GM10847 (cell line): ENCODE results near the gene FGFR2.

Source experiments
- POLR2A ChIP-seq: IDR thresholded peaks from 2 replicates; pipeline ENCODE4 v1.6.1; 2011; ENCODE audit not compliant: insufficient read length; ENCODE audit errors: extremely low read depth

FGFR2 gene

DNA sequence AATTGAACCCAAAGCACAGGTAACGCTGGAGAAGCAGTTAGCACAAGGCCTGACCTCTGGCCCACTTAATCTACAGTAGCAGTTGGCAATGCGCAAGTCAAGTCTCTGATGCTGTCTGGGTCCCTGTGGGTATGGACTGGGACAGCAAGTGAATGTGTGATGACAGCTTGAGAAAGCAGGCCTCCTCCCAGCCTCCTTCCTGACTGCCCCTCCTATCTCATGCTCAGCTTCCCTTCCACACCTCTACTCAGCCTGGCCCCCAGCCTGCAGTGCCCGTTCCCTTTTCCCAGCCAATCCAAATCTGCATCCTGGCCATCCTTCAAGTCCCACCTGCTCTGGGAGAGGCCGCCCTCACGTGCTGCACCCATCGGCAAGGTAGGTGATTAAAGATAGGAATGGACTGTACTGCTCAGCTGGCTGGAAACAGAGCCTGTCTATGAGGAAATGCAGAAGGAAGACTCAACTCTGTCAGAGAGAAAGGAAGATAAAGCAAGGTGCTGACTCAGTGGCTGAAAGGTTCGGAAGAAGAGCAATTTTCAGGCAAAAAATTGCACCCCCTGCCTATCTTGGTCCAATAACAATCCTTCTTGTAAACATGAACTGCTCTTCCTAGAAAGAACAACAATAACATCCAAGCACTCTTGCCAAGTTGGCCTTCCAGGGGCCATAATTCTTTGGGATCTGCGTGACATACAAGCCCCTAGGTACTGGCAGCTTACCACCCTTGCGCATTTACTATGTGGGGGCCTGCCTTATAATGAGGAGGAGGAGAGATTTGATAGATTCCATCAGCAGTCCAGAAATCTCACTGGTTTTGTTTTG is 16.6 kb upstream of the FGFR2 start:
- TF ChIP-seq POLR2A = no peak

DNA sequence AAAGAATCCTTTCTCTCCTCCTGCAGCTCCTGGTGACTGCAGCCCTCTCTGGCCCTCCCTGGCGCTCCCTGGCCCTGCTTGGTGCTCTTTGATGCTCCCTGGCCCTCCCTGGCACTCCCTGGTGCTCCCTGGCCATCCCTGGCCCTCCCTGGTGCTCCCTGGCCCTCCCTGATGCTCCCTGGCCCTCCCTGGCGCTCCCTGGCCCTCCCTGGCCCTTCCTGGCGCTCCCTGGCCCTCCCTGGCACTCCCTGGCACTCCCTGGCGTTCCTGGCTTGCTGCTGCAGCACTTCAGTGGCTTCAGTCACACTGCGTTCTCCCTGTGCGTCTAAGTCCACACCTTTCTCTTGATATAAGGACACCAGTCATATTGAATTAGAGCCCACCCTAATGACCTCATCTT is 15.2 kb upstream of the FGFR2 start:
- no peak for TF ChIP-seq POLR2A

DNA sequence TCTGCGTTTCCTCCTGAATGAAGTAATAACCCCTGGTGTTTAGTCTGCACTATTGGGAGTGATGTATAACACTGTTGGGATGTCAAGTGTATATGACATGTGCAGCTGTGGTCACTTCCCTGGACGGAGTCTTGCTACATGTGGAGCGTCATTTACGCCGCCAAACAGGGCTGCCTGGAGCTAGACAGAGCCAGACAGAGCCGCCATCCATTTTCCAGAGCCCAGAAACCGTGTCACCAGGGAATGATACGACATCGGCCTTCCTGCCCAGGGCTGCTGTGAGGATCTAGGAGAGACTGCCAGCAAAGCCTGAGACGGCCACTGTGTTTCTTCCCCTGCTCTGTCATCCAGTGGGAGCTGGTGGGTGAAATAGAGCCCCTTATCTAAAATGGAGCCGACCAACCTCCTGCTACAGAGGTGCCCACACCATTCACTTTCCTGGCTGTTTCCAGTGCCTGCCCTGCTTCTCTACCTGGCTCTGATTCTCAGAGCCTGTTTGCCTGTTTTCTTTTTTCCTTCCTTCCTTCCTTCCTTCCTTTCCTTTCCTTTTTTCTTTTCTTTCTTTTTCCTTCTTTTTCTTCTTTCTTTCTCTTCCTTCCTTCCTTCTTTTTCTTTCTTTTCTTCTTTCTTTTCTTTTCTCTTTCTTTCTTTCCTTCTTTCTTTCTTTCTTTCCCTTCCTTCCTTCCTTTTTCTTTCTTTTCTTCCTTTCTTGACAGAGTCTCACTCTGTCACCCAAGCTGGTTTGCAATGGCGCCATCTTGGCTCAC is 13.3 kb upstream of the FGFR2 start:
- TF ChIP-seq POLR2A = no peak

DNA sequence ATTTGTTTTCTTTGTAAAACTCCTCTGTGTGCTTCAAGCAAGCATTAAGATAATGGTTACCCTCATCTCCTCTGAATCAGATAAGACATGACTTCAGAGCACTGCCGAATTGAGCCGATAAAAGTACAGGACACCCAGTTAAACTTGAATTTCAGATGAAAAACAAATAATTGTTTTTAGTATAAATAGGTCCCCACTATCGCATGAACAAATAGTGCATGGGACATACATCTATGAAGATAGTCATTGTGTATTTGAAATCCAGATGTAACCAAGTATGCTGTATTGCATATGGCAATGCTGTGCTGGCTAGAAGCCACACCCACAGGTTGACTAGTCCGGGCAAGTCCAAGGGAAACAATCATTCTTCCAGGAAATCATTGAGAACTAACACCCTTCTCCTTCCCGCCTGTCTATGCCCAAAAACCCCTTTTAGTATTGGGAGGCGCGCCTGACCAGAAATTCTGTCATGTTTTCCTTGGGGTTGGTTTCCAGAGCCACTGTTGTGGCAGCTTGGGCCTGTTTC is 12.6 kb upstream of the FGFR2 start:
- TF ChIP-seq POLR2A = no peak

DNA sequence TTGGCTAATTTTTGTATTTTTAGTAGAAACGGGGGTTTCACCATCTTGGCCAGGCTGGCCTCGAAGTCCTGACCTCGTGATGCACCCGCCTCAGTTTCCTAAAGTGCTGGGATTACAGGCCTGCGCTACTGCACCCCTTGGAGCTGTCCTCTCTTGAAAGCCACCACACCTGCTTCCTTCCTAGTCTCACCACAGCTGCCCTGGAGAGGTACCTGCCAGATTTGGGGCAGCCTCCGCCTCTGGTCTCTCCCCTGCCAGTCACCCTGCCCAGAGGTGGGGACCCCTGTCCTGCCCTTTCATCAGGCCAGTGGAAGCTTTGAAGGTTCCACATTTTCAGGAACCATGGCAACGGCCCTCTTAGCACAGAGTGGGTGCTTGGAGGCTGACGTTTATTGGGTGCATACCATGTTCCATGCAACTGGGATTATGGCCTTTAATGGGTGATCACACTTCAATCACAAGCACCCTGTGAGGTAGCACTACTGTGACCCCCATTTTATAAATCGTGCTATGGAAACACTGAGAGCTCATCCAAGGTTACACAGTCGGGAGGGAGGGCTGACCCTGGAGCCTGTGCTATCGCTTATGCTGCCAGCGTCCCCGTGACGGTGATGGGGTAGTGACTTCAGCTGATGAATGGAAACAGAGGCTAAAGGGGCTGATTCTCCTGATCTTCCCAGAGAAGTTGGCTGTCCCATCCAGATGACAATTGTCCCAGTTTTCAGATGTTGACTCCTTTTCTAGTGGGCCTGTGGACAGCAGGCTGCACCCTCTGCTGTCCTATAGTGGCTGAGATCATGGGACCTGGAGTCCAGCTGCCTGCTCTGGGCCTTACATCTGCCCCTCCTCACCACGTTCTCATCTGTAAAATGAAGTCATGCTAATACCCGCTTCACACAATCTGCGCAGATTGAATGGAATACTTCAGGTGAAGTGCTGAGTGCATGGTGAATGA is 11.5 kb upstream of the FGFR2 start:
- no peak for TF ChIP-seq POLR2A

DNA sequence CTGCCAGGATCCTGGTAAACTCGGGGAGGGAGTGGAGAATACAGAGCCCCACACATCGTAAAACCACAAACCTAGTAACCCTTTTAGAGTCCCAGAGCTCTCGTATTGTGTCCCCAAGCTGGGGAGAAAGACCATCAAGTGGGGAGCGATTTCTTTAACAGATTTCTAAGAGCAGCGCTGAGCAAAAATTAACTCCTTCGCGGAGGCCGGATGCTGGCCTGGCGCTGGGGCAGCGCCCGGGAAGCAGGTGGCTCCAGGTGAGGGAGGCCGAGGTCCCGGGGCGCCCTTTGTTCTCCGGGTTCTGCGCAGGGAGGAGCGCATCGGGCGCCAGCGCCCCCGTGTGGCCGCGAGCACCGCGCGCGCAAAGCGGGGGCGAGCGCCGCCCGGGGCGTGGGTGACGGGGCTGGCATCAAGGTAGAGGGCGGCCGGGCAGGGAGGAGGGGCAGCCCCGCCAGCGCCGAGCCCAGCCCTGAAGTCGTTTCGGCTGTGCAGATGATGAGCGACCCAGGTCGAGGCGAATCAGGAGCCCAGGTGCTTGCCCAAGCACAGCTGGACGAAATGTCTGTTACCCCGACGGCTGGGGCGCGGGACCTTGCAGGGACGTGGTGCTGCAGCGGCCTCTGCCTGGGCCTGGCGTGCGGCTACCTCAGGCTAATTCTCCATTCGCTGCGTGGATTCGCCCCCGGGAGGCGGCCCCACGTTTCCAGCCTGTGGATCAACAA is 10.4 kb upstream of the FGFR2 start:
- TF ChIP-seq POLR2A = no peak

DNA sequence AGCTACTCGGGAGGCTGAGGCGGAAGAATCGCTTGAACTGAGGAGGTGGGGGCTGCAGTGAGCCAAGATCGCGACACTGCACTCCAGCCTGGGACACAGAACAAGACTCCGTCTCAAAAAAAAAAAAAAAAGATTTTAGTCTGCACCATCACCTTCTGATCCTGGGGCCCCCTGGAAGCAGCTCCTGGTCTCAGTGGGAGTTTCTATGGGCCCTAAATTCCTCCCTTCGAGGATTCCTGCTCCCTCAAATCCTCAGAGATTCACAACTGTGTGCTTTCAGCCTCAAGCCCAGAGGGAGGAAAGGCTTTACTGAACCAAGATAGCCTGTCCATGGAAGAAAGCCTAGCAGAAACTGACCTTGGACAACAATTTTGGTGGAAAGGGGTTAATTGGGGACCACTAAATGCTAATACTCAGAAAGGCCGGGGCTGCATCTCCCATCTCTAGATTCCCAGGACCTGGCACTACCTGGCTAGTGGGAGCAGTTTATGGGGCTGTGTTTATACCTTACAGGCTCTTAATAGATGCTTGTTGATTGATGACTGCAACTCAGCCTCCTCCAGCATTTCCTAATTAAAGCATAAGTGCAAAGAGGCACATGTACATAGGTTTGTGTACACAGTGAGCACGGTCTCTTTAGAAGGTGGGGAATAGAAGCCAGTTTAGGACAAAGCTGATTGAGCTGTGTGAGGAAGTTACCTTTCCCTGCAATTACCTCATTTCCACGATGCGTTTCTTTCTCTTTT is 9.2 kb upstream of the FGFR2 start:
- no peak for TF ChIP-seq POLR2A

DNA sequence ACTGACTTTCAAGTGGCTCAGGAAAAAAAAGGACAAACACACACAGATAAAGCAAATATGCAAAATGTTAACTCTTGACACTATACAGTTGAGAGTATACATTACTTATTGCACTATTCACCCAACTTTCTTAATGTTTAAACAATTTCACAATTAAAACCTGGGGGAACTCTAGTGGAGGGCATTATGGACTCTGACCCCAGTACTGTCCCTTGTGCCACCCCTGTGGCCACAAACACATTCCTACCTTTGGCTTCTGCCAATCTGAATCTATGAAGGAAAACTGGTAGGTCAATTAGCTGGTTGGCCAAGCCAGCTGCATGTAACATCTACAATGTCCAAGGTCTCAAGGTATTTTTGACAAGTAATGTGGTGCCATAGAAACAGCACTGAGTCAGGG is 7.5 kb upstream of the FGFR2 start:
- TF ChIP-seq POLR2A = no peak

DNA sequence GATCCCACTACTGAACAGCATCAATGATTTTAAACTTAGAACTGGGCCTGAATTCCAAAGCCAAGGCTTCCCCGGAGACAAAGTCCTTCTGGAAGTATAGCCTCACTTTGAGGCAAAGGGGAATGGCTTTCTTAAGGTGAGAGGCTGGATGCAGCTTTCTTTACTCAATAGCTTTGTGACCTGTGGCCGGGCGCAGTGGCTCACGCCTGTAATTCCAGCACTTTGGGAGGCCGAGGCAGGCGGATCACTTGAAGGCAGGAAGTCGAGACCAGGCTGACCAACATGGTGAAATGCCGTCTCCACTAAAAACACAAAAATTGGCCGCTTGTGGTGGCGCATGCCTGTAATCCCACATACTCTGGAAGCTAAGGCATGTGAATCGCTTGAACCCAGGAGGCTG is 3.2 kb upstream of the FGFR2 start:
- TF ChIP-seq POLR2A = no peak

DNA sequence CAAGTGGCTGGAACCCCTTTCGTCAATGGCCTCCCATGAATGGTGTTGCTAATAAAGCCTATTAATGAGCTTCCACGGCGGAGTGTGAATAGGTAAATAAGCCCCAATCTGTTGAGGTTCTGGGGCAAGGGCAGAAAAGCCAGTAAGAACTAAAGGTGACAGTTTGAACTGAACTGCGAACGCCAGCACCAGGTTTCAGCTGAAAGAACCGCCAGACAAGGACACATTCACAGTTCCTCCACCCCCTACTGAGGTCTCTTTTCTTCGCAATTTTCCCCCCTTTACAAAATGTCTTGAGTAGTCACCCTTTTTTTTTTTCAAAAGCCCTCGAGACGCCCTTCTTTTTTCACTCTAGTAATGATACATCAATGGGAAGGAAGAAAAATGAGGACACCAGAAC is 2.4 kb upstream of the FGFR2 start:
- no peak for TF ChIP-seq POLR2A

DNA sequence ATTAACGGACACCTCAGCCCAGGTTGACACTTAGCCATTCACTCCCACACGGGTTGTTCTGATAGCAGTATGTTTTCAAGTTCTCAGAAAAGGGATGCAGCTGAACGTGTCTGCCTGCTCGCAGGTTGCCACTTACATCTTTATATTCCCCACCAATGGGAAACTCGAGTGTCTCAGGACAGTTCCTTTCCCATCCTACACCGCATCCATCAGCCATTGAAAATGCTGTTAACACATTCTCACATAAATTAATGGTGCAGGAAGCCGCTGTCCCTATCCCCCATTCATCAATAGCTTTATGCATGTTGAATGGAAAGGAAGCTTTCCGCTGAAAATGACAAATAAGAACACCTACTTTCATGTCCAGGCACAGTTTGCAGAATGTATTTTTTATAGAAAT is 1.7 kb upstream of the FGFR2 start:
- no peak for TF ChIP-seq POLR2A

DNA sequence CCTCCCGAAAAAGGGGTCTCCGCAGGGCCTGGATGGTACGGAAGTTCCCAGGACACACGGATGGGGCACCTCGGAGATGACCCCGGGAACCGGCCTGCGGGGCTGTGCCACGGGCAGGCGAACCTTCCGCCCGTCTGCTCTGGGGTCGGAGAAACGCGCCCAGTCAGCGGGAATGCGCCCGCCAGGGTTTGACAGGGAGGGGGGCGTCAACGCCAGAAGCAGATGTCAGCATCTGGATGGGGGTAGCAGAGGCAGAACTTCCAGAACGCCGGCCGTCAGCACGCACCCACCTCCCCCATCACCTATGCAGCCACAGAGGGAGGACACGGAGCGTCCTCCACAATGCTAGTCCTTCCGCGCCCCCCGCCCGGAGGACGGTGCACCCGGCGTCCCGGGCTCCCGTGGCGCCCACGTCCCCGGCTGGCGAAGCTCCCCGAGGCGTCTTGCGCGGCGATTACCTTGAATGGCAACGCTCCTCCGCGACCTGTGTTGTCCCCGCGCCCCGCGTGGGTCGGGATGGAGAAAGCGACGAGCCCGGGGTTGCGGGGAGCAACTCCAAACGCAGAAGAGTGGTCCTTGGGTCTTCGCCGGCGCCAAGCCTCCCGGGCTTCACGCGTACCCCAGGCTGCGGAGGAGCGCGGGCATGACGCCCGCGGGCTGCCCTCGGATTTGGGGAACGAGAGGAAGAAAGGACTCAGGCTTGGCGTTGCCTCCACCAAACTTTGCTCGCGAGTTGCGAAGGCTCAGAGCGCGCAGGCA is 561 bp downstream of the FGFR2 start:
- TF ChIP-seq POLR2A = no peak
